ENCODE results near the gene FLRT2.

DNA sequence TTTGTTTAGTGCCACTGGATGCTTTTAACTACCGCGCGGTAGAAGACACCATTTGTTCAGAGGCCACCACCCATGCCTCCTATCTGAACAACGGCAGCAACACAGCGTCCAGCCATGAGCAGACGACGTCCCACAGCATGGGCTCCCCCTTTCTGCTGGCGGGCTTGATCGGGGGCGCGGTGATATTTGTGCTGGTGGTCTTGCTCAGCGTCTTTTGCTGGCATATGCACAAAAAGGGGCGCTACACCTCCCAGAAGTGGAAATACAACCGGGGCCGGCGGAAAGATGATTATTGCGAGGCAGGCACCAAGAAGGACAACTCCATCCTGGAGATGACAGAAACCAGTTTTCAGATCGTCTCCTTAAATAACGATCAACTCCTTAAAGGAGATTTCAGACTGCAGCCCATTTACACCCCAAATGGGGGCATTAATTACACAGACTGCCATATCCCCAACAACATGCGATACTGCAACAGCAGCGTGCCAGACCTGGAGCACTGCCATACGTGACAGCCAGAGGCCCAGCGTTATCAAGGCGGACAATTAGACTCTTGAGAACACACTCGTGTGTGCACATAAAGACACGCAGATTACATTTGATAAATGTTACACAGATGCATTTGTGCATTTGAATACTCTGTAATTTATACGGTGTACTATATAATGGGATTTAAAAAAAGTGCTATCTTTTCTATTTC lies 93.2 kb downstream of the FLRT2 start:
- TF ChIP-seq POLR2AphosphoS5 (IDR thresholded peaks at IDR 0.05) (no peak), CTCF (IDR thresholded peaks at IDR 0.05) (no peak)
